Measurements from ENCODE around the gene POPDC3.

POPDC3 gene

GRCh38 chr6:105137388-105137787 lies 42.4 kb downstream of the POPDC3 start:
- no peak for DNase-seq

- no peak for DNase-seq
These were observed 43.1 kb downstream of the POPDC3 start for GRCh38 chr6:105136431-105137350.

- no peak for DNase-seq
These were observed 43.8 kb downstream of the POPDC3 start for GRCh38 chr6:105135907-105136430.

- no peak for DNase-seq
These were observed 44.8 kb downstream of the POPDC3 start for GRCh38 chr6:105135056-105135455.

- no peak for DNase-seq
These were observed 57.1 kb downstream of the POPDC3 start for GRCh38 chr6:105122717-105123116.

- no peak for DNase-seq
These were observed 57.8 kb downstream of the POPDC3 start for GRCh38 chr6:105121981-105122380.

GRCh38 chr6:105120570-105120969 lies 59.2 kb downstream of the POPDC3 start:
- DNase-seq, result no peak

- no peak for DNase-seq
These were observed 63.7 kb downstream of the POPDC3 start for GRCh38 chr6:105116150-105116549.

- DNase-seq, result no peak
These were observed 66.4 kb downstream of the POPDC3 start for GRCh38 chr6:105113422-105113821.

- DNase-seq, result no peak
These were observed 67.2 kb downstream of the POPDC3 start for GRCh38 chr6:105112577-105112976.

GRCh38 chr6:105111871-105112270 lies 67.9 kb downstream of the POPDC3 start:
- DNase-seq, result no peak

GRCh38 chr6:105111105-105111504 lies 68.7 kb downstream of the POPDC3 start:
- DNase-seq, result no peak

- DNase-seq, result no peak
These were observed 69.6 kb downstream of the POPDC3 start for GRCh38 chr6:105109955-105110895.

GRCh38 chr6:105108631-105109262 lies 71.1 kb downstream of the POPDC3 start:
- DNase-seq, result no peak
